Chondrocyte (in vitro differentiated cells): ENCODE measurements around the gene PLA2G7. TPM values are rescaled to one million over a fixed set of nuclear protein-coding genes. Genes with fewer than 3 reads are reported as not detected.
"Not testable (repeated sequence)": the region's sequence is repeated elsewhere in the genome, so short reads cannot be mapped to it uniquely, and the experiment has no call there.

Experiments used
- DNase-seq: peaks from one replicate; pipeline ENCODE4 v3.0.0; 2021; ENCODE audit warnings: mixed read lengths, low spot score
- H3K27ac Mint-ChIP-seq: one replicate; pipeline ENCODE4 v1.8.0; 2021; ENCODE audit warnings: mild to moderate bottlenecking, moderate library complexity, mixed read lengths; ENCODE audit not compliant: unreplicated experiment
- H3K27me3 Mint-ChIP-seq: 2 replicates; pipeline ENCODE4 v1.8.0; 2021; ENCODE audit warnings: low read depth, mixed read lengths
- H3K36me3 Mint-ChIP-seq: 2 replicates; pipeline ENCODE4 v1.8.0; 2021; ENCODE audit warnings: low read depth, mixed read lengths
- H3K4me1 Mint-ChIP-seq: 2 replicates; pipeline ENCODE4 v1.8.0; 2021; ENCODE audit warnings: low read depth, mild to moderate bottlenecking, mixed read lengths
- H3K4me3 Mint-ChIP-seq: one replicate; pipeline ENCODE4 v1.8.0; 2021; ENCODE audit warnings: mild to moderate bottlenecking, moderate library complexity, mixed read lengths; ENCODE audit not compliant: unreplicated experiment
- H3K9me3 Mint-ChIP-seq: 2 replicates; pipeline ENCODE4 v1.8.0; 2021; ENCODE audit warnings: low read depth, mixed read lengths
- total RNA-seq: library from RNA; stranded (reverse); gene quantifications from 3 replicates; pipeline ENCODE4 v1.2.1, GENCODE V29; 2021
- TF ChIP-seq, protein P1 (sequence below): fragments of 200-600 bp; sonication (generic); IDR thresholded peaks from 2 replicates; pipeline ENCODE4 v1.5.0; 2021; ENCODE audit warnings: antibody characterized with exemption, mild to moderate bottlenecking, moderate library complexity

The PLA2G7 gene
- total RNA-seq, 1 donor from 2014 or later = not detected

DNA sequence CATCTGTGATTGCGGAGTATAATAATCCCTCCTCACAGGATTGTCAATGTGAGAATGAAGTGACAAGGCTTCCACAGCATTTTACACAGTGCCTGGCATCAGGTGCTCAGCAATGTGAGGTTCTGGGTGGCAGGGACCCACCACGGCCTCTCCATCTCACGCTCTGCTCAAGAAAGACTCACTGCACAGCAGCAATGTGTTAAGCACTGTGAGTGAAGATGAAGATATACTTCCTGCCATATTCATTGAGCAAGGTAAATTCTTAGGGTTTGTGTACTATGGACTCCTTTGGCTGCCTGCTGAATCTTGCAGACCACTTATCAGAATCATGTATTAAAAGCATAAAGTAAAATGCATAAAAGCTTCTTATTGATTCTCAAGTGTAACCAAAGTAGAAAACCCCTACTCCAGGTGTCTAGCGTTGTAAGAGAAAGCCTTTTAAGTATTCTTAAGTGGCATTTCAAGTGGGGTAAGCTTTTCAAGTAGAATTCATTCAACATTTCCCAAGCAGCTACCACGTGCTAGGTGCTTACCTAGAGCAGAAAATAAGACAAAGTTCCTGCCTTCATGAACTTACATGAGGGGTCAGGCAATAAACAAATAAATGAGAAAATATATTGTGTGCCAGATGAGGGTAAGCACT lies 41.0 kb upstream of the PLA2G7 start:
- DNase-seq = no peak
- no peaks in the 10 kb centered on the region for H3K9me3 Mint-ChIP-seq
- H3K4me3 Mint-ChIP-seq = no peak overlapping the region
- peaks cover 6% of the 10 kb centered on the region for H3K27me3 Mint-ChIP-seq
- H3K27ac Mint-ChIP-seq = no peak overlapping the region
- no peaks in the 10 kb centered on the region for H3K4me1 Mint-ChIP-seq
- H3K36me3 Mint-ChIP-seq = no peaks in the 10 kb centered on the region
- TF ChIP-seq, protein P1, sequence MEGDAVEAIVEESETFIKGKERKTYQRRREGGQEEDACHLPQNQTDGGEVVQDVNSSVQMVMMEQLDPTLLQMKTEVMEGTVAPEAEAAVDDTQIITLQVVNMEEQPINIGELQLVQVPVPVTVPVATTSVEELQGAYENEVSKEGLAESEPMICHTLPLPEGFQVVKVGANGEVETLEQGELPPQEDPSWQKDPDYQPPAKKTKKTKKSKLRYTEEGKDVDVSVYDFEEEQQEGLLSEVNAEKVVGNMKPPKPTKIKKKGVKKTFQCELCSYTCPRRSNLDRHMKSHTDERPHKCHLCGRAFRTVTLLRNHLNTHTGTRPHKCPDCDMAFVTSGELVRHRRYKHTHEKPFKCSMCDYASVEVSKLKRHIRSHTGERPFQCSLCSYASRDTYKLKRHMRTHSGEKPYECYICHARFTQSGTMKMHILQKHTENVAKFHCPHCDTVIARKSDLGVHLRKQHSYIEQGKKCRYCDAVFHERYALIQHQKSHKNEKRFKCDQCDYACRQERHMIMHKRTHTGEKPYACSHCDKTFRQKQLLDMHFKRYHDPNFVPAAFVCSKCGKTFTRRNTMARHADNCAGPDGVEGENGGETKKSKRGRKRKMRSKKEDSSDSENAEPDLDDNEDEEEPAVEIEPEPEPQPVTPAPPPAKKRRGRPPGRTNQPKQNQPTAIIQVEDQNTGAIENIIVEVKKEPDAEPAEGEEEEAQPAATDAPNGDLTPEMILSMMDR = no peak

DNA sequence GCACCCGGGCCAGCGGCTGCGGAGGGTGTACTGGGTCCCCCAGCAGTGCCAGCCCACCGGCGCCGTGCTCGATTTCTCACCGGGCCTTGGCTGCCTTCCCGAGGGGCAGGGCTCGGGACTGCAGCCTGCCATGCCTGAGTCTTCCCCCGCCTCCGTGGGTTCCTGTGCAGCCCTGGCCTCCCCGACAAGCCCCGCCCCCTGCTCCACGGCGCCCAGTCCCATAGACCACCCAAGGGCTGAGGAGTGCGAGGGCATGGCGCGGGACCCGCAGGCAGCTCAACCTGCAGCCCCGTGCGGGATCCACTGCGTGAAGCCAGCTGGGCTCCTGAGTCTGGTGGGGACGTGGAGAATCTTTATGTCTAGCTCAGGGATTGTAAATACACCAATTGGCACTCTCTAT lies 39.6 kb upstream of the PLA2G7 start:
- not testable (repeated sequence) for H3K9me3 Mint-ChIP-seq, H3K4me3 Mint-ChIP-seq, H3K27ac Mint-ChIP-seq, H3K27me3 Mint-ChIP-seq, H3K4me1 Mint-ChIP-seq, H3K36me3 Mint-ChIP-seq
- peak; percentile 85 for DNase-seq

DNA sequence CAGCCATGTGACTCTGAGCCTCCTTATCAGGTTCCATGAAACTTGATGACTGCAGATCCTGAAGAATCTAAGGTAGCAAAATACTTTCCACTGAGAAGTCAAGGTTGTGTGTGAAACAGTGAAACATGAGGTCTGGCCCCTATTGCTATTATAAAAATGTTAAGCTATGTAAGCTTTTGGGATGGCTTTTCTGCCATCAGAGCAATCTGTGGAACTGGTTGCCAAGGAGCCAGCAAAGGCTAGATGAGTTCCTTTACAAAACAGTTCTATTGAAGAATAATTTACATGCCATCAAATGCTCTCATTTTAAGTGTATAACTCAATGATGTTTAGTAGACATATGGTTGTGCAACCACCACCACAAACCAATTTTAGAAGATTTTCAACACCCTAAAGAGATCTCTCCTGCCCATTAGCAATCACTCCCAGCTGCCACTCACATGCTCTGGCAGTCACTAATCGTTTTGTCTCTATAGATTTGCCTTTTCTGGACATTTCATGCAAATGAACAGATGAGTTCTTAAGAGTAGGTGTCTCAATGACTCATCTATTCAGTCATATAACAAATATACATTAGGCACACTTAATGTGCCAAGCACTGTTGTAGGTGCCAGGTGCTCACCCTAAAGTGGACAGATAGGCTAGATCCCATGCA lies 38.2 kb upstream of the PLA2G7 start:
- TF ChIP-seq, protein P1 = no peak
- Mint-ChIP-seq H3K27ac (no peak overlapping the region), H3K9me3 (no peaks in the 10 kb centered on the region), H3K27me3 (peaks cover 5% of the 10 kb centered on the region), H3K36me3 (no peaks in the 10 kb centered on the region), H3K4me3 (no peak overlapping the region), H3K4me1 (no peaks in the 10 kb centered on the region)
- DNase-seq = no peak

DNA sequence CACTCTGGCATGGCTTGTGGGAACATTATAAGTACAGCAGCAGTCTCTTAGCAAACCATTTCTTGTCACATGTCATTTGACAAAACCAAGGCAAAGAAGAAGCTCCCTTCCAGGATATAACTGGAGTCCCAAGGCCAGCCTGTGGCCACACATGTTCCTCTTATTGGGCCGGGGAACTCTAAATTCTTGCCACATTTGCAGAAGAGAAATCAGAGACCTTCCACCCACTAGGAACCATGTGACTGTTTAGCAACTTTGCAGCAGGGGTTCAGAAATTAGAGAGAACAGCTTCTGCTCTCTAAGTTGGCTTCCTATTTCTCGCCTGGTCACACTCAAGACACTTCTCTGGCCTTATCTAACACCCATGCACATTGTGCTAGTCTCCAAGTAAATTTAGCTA lies 37.6 kb upstream of the PLA2G7 start:
- Mint-ChIP-seq H3K4me3 (no peak overlapping the region), H3K4me1 (no peaks in the 10 kb centered on the region), H3K9me3 (peaks cover 3% of the 10 kb centered on the region), H3K27ac (no peak overlapping the region), H3K27me3 (peaks cover 5% of the 10 kb centered on the region), H3K36me3 (no peaks in the 10 kb centered on the region)
- TF ChIP-seq, protein P1 = no peak
- no peak for DNase-seq

DNA sequence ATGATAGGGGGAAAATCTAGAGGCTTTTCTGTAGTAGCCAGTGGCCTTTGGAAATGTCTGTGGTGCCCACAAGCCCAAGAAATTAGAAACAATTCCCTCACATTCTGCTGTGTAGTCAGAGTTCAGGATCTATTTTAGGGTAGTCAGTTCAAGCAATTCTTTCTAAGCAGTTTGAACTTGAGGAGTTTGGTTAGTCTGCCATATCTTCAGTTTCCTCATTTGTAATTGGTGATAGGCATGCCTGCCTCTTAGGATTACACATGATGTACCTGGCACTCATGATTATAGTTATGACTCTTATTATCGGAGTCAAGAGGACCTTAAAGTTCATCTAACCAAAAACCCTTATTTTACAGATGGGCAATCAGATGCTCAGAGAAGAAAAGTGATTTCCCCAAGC lies 36.8 kb upstream of the PLA2G7 start:
- H3K27me3 Mint-ChIP-seq = peaks cover 5% of the 10 kb centered on the region
- DNase-seq = no peak
- no peaks in the 10 kb centered on the region for H3K36me3 Mint-ChIP-seq
- H3K27ac Mint-ChIP-seq = no peak overlapping the region
- H3K4me1 Mint-ChIP-seq = no peaks in the 10 kb centered on the region
- peaks cover 9% of the 10 kb centered on the region for H3K9me3 Mint-ChIP-seq
- no peak overlapping the region for H3K4me3 Mint-ChIP-seq
- TF ChIP-seq, protein P1 = no peak

DNA sequence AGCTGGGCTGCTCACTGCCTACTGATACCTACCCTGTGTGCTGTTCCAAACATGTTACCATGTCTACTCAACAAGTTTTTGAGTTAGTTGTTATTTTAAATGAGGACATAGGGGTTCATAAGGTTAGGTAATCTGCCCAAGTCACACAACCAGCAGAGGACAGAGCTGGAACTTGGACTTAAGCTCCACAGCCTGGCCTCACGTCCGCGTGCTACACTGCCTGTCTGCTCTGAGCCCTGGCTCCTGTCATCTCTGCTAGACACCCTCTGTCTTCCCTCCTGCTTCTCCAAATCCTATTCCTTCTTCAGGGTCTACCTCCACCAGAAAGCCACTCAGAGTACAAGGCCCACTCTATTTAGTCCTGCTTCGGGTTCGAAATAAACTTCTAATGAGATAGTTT lies 29.8 kb upstream of the PLA2G7 start:
- H3K36me3 Mint-ChIP-seq = no peaks in the 10 kb centered on the region
- H3K4me1 Mint-ChIP-seq = no peaks in the 10 kb centered on the region
- peaks cover 5% of the 10 kb centered on the region for H3K27me3 Mint-ChIP-seq
- TF ChIP-seq, protein P1 = no peak
- H3K27ac Mint-ChIP-seq = no peak overlapping the region
- no peak overlapping the region for H3K4me3 Mint-ChIP-seq
- peaks cover 12% of the 10 kb centered on the region for H3K9me3 Mint-ChIP-seq
- DNase-seq = no peak

DNA sequence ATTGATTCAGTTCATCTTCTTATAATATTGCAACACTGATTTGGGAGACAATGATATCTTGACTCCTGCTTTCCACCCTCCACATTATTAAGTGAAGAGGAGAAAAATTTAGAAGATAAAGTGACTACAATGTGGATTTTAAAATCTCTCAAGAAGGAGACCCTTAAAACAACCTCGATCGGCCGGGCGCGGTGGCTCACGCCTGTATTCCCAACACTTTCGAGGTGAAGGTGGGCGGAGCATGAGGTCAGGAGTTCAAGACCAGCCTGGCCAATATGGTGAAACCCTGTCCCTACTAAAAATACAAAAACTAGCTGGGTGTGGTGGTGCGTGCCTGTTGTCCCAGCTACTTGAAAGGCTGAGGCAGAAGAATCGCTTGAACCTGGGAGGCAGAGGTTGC lies 29.1 kb upstream of the PLA2G7 start:
- DNase-seq, H3K27ac Mint-ChIP-seq, H3K36me3 Mint-ChIP-seq, H3K27me3 Mint-ChIP-seq, H3K4me1 Mint-ChIP-seq, H3K4me3 Mint-ChIP-seq: not testable (repeated sequence)
- peaks cover 12% of the 10 kb centered on the region for H3K9me3 Mint-ChIP-seq
